ENCODE data around the gene TRAK1.

DNA sequence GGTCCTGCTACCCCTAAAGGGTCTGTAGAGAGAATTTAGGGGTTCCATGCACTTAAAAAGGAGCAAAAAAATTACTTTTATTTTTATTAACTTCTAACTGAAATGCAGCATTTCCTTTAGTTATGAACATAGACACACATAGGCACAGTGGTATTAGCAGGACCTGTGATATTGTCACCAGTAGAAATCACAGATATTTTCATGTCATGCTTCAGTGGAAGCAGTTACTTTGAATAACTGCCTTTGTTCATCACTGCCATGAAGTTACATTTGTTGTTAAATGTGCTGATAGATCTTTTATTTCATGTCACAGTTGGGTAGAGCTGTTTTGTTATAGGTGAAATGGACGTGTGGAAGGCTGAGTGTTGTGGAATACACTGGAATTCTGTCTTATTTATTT lies 37.4 kb downstream of the TRAK1 start:
- no peak for TF ChIP-seq POLR2AphosphoS5 (IDR thresholded peaks at IDR 0.05; ENCODE audit: low read depth, low read length)
- no peak for TF ChIP-seq POLR2A (IDR thresholded peaks at IDR 0.05; ENCODE audit: low read depth, low read length)
- TF ChIP-seq TAF1 (IDR thresholded peaks at IDR 0.05; ENCODE audit: low read depth, low read length): no peak
- no peak for TF ChIP-seq SPI1 (IDR thresholded peaks at IDR 0.05; ENCODE audit: low read depth, low read length)
- TF ChIP-seq PAX5 (IDR thresholded peaks at IDR 0.05; ENCODE audit: insufficient read depth, low read length, severe bottlenecking): no peak

All from GM12891 (cell line).